GM23248 (cell line): ENCODE measurements around the gene GCK.

ENCODE experiments used
- EZH2 ChIP-seq: fragments of 200-600 bp; sonication (generic); IDR thresholded peaks from 2 replicates; pipeline ENCODE4 v1.6.1; 2018; ENCODE audit warnings: antibody characterized with exemption, mild to moderate bottlenecking; ENCODE audit not compliant: insufficient read depth, poor library complexity, severe bottlenecking
- EZH2phosphoT487 ChIP-seq: fragments of 200-600 bp; sonication (generic); IDR thresholded peaks from 2 replicates; pipeline ENCODE4 v1.6.1; 2018; ENCODE audit warnings: antibody characterized with exemption, moderate library complexity, mild to moderate bottlenecking, low read depth; ENCODE audit not compliant: insufficient read depth

- TF ChIP-seq EZH2phosphoT487: no peak
- no peak for TF ChIP-seq EZH2
Observed at GRCh38 chr7:44143646-44144250, 45.5 kb downstream of the GCK start.
